Measurements from ENCODE around the gene SCN2A.
"Not testable (repeated sequence)": the region's sequence is repeated elsewhere in the genome, so short reads cannot be mapped to it uniquely, and the experiment has no call there.

SCN2A gene

DNA sequence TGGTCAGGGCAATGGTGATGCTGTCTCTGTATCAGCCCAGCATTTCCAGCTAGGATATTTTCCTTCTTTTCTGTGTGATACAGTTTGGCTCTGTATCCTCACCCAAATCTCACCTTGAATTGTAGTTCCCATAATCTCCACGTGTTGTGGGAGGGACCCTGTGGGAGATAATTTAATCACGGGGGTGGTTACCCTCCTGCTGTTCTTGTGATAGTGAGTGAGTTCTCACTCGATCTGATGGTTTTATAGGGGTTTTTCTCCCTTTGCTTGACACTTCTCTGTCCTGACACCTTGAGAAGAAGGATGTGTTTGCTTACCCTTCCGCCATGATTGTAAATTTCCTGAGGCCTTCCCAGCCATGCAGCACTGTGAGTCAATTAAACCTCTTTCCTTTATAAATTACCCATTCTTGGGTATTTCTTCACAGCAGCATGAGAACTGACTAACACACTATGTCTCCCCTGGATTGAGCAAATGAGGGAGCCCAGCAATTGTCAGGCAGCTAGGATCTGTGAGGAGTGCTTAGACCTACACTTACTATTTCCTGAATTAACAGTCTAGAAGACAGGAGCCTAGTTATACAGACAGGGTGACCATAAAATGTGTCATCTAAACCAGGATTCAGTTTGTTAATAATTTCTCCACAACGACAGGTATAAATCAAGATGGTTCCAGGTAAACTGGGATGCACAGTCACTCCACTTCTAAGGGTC lies 6.0 kb downstream of the SCN2A start:
- no peak overlapping the region for H3K4me3 ChIP-seq (ENCODE audit: low read depth, low read length)
- TF ChIP-seq, protein P1, sequence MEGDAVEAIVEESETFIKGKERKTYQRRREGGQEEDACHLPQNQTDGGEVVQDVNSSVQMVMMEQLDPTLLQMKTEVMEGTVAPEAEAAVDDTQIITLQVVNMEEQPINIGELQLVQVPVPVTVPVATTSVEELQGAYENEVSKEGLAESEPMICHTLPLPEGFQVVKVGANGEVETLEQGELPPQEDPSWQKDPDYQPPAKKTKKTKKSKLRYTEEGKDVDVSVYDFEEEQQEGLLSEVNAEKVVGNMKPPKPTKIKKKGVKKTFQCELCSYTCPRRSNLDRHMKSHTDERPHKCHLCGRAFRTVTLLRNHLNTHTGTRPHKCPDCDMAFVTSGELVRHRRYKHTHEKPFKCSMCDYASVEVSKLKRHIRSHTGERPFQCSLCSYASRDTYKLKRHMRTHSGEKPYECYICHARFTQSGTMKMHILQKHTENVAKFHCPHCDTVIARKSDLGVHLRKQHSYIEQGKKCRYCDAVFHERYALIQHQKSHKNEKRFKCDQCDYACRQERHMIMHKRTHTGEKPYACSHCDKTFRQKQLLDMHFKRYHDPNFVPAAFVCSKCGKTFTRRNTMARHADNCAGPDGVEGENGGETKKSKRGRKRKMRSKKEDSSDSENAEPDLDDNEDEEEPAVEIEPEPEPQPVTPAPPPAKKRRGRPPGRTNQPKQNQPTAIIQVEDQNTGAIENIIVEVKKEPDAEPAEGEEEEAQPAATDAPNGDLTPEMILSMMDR (IDR thresholded peaks at IDR 0.05; ENCODE audit: low read depth, low read length, missing control alignments): no peak
- DNase-seq (ENCODE audit: low read depth): no peak

DNA sequence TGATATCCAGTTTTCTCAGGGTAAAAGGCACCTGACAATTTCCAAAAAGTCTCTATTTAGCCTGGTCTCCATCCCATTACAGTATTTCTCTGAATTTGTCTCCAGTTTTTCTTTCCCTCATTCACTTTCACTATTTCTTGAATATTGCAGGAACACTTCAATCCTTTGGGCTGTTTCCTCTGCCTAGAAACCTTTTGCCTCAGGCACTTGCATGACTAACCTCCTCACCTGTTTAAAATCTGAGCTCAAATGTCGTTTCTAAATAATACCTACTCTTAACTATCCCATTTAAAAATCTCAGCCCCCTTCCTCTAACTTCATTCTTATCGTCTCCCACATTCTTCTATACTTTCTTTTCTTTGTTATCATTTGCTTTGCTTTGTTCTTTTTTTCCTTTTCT lies 9.0 kb downstream of the SCN2A start:
- TF ChIP-seq, protein P1 (IDR thresholded peaks at IDR 0.05; ENCODE audit: low read depth, low read length, missing control alignments): no peak
- DNase-seq (ENCODE audit: low read depth): no peak
- H3K4me3 ChIP-seq (ENCODE audit: low read depth, low read length): no peak overlapping the region

DNA sequence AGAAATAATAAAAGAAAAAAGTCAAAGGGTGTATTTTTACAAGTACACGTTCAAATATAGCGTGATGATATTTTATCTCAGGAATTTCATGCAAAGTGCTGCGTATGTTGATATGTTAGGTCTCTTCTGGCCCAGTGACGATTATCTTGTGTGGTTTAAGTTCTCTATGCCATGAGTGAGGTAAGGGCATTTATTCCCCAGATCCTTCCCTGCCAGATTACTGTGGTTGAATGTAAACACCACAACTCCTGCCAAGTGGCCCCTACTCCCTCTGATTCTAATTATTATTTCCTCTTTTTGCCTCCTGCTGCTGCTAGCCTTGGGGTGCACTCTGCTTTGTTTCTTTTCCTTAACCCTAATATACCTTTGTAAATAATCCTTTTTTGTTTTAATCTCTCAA lies 12.2 kb downstream of the SCN2A start:
- TF ChIP-seq, protein P1 (IDR thresholded peaks at IDR 0.05; ENCODE audit: low read depth, low read length, missing control alignments): no peak
- no peak overlapping the region for H3K4me3 ChIP-seq (ENCODE audit: low read depth, low read length)
- no peak for DNase-seq (ENCODE audit: low read depth)

DNA sequence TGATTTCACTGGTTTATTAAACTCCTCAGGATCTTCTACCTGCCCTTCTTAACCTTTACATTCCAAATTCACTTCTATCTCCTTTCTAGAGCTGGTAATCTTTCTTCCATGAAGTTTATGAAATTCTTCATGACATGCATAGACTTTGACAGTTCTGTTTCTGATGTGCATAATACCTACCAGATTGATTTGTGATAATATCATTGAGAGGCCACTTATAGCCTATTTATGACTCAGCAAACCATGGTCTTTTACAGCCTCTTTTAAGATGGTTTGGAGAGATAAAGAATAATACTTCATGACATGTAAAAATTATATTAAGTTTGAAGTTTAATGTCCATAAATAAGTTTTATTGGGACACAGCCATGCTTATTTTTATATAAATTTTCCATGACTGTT lies 14.0 kb downstream of the SCN2A start:
- DNase-seq (ENCODE audit: low read depth): no peak
- TF ChIP-seq, protein P1 (IDR thresholded peaks at IDR 0.05; ENCODE audit: low read depth, low read length, missing control alignments): no peak
- no peak overlapping the region for H3K4me3 ChIP-seq (ENCODE audit: low read depth, low read length)

DNA sequence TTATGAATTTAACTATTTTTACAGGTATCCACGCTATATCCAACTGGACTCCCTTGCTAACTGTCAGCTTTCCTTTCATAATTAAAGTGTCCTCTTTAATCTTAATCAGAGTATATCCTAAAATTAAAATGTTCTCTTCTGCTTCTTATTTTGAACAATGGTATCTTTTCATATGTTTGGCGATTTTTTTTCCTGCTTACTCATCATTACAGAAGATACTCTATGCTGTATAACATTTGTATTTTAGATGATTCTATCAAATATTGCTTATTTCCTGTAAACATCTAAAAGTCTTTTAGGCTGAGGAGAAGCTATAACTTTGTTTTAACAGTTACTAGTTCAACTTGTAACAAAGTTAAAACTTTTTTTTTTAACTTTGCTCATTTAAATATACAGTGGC lies 17.4 kb downstream of the SCN2A start:
- no peak for DNase-seq (ENCODE audit: low read depth)
- H3K4me3 ChIP-seq (ENCODE audit: low read depth, low read length): no peak overlapping the region
- TF ChIP-seq, protein P1 (IDR thresholded peaks at IDR 0.05; ENCODE audit: low read depth, low read length, missing control alignments): no peak

DNA sequence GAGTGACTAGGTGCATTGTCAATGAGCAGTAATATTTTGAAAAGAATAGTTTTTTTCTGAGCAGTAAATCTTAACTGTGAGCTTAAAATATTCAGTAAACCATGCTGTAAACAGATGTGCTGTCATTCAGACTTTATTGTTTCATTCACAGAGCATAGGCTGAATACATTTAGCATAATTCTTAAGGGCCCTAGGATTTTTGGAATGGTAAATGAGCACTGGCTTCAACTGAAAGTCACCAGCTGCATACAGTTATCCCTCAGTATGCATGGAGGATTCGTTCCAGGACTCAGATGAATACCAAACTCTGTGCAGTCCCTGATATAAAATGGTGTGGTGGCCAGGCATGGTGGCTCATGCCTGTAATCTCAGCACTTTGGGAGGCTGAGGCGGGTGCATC lies 21.1 kb downstream of the SCN2A start:
- H3K4me3 ChIP-seq (ENCODE audit: low read depth, low read length); DNase-seq (ENCODE audit: low read depth): not testable (repeated sequence)

DNA sequence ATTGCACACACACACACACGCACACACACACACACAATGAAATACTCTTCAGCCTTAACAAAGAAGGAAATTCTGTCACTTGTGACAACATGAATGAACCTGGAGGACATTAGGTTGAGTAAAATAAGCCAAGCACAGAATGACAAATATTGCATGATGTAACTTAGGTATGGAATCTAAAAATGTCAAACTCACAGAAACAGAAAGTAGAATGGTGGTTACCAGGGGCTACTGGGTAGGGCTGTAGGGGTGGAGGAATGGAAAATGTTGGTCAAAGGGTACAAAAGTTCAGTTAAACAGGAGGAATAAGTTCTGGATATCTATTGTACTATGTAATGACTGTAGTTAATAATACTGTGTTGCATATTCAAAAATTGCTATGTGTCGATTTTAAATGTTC lies 29.5 kb downstream of the SCN2A start:
- TF ChIP-seq, protein P1 (IDR thresholded peaks at IDR 0.05; ENCODE audit: low read depth, low read length, missing control alignments): no peak
- no peak for DNase-seq (ENCODE audit: low read depth)
- H3K4me3 ChIP-seq (ENCODE audit: low read depth, low read length): no peak overlapping the region
